ENCODE data around the gene STK38.

The STK38 gene

DNA sequence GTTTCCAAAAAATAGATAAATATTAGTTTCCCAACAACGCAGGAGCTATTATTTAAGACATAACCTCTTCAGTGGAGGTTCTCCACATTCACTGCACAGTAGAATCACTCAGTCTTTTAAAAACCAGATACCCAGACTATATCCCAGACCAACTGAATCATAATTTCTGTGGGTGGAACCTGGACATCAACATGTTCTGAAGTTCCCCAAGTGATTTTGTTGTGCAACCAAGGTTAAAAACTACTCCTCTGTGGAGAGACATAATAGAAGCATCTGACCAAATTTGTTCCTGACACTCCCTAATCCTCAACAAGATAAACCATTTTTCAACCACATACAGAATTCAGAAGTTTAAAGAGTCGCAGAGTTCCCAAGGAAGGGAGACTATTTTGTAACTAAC, 42.3 kb downstream of the STK38 start:
- Histone ChIP-seq H3K4me3 (ENCODE audit: extremely low read depth, insufficient read depth, low read length, poor library complexity, severe bottlenecking) (no peak overlapping the region), H3K27ac (ENCODE audit: low read depth, low read length, severe bottlenecking) (no peak overlapping the region)
- 90 to 100% methylated on average over 1 of the region's 2 CpGs for WGBS, 2 experiments (ENCODE audit: insufficient coverage in 2 of 2)

DNA sequence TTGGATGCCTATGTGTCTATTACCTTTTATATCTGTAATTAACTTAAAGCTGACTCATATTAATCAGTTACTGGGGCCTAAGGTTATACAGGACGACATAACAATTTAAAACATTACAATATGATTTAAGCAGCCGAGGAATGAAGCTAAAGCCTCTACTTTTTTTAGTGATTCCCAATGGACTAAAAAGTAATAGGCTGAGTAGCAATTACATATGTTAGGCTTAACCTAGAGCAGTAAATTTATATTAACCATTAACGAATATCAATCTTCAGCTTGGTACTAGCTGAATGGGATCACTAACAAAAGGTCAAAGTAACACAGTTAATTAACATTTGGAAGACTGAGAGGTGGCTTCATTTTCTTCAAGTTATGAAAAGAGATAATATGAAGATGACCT, 43.1 kb downstream of the STK38 start:
- Histone ChIP-seq H3K4me1 (ENCODE audit: control insufficient read depth, insufficient read depth, low read length, poor library complexity, severe bottlenecking) (no peaks in the 10 kb centered on the region), H3K4me3 (ENCODE audit: extremely low read depth, insufficient read depth, low read length, poor library complexity, severe bottlenecking) (no peak overlapping the region), H3K27ac (ENCODE audit: low read depth, low read length, severe bottlenecking) (no peak overlapping the region), H3K36me3 (ENCODE audit: control insufficient read depth, insufficient read depth, low read length) (peaks cover 70% of the 10 kb centered on the region), H3K9me3 (ENCODE audit: control insufficient read depth, low read length) (no peaks in the 10 kb centered on the region)
- WGBS, 2 experiments (ENCODE audit: insufficient coverage in 2 of 2), result no CpG with 5 or more reads among the region's 3 CpGs

More for the DNA sequence above, 42.3 kb downstream of the STK38 start:
- H3K4me1 ChIP-seq (ENCODE audit: control insufficient read depth, insufficient read depth, low read length, poor library complexity, severe bottlenecking), result no peaks in the 10 kb centered on the region
- H3K36me3 ChIP-seq (ENCODE audit: control insufficient read depth, insufficient read depth, low read length), result peaks cover 70% of the 10 kb centered on the region
- no peaks in the 10 kb centered on the region for H3K9me3 ChIP-seq (ENCODE audit: control insufficient read depth, low read length)

DNA sequence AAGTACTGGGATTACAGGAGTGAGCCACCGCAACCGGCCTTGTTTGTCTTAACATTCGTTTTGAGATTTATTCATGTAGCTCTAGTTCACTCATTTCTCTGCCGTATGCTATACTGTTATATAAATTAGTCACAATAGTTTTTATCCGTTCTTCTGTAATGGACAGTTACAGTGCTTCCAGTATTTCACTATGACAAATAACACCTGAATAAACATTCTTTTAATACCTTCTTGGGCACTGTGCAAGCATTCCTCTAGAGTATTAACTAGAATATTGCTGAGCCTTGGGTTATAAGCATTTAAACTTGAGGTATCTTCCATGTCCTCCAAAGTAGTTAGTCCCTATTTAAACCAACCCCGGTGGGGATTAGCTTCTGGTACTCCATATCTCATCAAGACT, 45.6 kb downstream of the STK38 start:
- Histone ChIP-seq H3K27ac (ENCODE audit: low read depth, low read length, severe bottlenecking) (no peak overlapping the region), H3K9me3 (ENCODE audit: control insufficient read depth, low read length) (no peaks in the 10 kb centered on the region), H3K4me1 (ENCODE audit: control insufficient read depth, insufficient read depth, low read length, poor library complexity, severe bottlenecking) (no peaks in the 10 kb centered on the region), H3K4me3 (ENCODE audit: extremely low read depth, insufficient read depth, low read length, poor library complexity, severe bottlenecking) (no peak overlapping the region), H3K36me3 (ENCODE audit: control insufficient read depth, insufficient read depth, low read length) (peaks cover 79% of the 10 kb centered on the region)
- WGBS, 2 experiments (ENCODE audit: insufficient coverage in 2 of 2), result 100% methylated on average over 1 to 2 of the region's 6 CpGs

DNA sequence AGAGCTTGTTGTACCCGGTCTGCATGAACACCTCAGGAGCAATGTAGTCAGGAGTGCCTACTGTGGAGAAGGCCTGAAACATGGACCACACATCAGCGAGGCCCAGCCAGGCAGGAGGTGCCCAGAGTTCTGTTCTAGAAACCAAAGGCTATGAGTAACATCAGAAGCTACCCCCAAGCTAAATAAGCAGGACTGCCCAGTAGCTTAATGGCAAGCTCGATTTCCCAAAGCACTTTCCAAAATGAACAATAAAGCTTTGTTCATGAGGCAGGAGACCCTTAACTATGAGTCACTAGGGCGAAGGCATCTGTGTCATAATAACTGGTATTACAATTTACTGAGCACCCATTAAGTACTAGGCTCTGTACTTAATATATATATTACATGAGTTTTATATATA, 47.4 kb downstream of the STK38 start:
- WGBS, 2 experiments (ENCODE audit: insufficient coverage in 2 of 2), result 93 to 96% methylated on average over 3 of the region's 4 CpGs
- no peaks in the 10 kb centered on the region for H3K9me3 ChIP-seq (ENCODE audit: control insufficient read depth, low read length)
- H3K27ac ChIP-seq (ENCODE audit: low read depth, low read length, severe bottlenecking), result no peak overlapping the region
- peaks cover 79% of the 10 kb centered on the region for H3K36me3 ChIP-seq (ENCODE audit: control insufficient read depth, insufficient read depth, low read length)
- no peak overlapping the region for H3K4me3 ChIP-seq (ENCODE audit: extremely low read depth, insufficient read depth, low read length, poor library complexity, severe bottlenecking)
- no peaks in the 10 kb centered on the region for H3K4me1 ChIP-seq (ENCODE audit: control insufficient read depth, insufficient read depth, low read length, poor library complexity, severe bottlenecking)

DNA sequence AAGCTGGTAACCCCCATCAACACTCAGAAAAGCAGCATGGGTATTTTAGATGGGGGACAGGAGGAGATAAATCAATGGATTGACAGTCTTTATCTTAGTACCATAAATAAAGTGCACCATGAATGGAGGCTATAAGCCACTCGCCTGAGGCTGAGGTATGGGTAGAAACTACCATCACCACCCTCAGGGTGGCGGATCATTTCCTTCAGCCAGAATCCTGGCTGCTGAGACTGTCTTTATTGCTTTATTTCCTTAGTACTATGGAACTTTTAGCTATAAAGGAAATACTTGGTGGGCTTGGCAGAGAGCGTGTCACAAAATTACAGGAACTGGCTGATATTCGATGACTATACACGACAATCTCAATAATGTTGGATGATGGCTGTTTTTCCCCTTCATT, 52.2 kb downstream of the STK38 start:
- Histone ChIP-seq H3K36me3 (ENCODE audit: control insufficient read depth, insufficient read depth, low read length) (peaks cover 93% of the 10 kb centered on the region), H3K27ac (ENCODE audit: low read depth, low read length, severe bottlenecking) (no peak overlapping the region), H3K4me1 (ENCODE audit: control insufficient read depth, insufficient read depth, low read length, poor library complexity, severe bottlenecking) (no peaks in the 10 kb centered on the region), H3K9me3 (ENCODE audit: control insufficient read depth, low read length) (no peaks in the 10 kb centered on the region), H3K4me3 (ENCODE audit: extremely low read depth, insufficient read depth, low read length, poor library complexity, severe bottlenecking) (no peak overlapping the region)
- 100% methylated on average over 3 of the region's 5 CpGs for WGBS, 2 experiments (ENCODE audit: insufficient coverage in 2 of 2)

DNA sequence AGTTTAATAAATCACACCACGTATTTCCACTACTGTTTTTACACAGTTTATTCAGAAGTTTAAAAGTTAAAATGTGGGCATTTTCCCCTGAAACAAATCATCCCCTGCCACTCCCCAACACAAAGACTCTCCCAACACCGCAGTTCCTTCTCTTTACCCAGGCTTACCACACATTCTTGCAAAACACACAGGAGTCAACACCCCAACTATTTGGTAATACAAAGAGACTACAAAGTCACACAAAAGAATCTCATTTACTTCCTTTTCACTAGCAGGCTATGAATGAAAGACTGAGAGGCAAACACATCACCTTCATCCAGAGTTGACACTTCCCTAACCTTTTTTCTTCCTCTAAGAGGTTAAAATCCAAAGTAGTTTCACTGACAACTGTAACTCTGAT, 53.4 kb downstream of the STK38 start:
- Histone ChIP-seq H3K27ac (ENCODE audit: low read depth, low read length, severe bottlenecking) (no peak overlapping the region), H3K36me3 (ENCODE audit: control insufficient read depth, insufficient read depth, low read length) (peaks cover 92% of the 10 kb centered on the region), H3K4me3 (ENCODE audit: extremely low read depth, insufficient read depth, low read length, poor library complexity, severe bottlenecking) (no peak overlapping the region), H3K4me1 (ENCODE audit: control insufficient read depth, insufficient read depth, low read length, poor library complexity, severe bottlenecking) (no peaks in the 10 kb centered on the region), H3K9me3 (ENCODE audit: control insufficient read depth, low read length) (no peaks in the 10 kb centered on the region)
- WGBS, 2 experiments (ENCODE audit: insufficient coverage in 2 of 2), result 75% methylated on average over 1 of the region's 2 CpGs; no CpG with 5 or more reads in 1 of the 2 experiments

DNA sequence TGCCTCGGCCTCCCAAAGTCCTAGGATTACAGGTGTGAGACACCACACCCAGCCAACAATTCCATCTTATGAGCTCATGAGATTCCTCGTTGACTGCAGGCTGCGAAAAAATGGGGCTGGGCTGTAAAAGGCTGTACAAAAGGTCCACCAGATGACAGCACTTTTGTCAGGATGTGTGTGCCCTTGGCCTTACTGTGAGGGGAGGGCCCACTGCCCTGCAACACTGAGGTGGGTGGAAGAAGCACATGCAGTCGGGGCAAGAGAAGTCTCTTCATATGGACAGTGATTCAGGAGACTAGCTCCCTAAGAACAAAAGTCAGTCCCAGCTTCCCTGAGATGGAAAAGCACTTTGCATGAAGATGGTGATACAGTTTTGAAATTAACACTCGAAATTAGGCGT, 54.0 kb downstream of the STK38 start:
- Histone ChIP-seq H3K4me1 (ENCODE audit: control insufficient read depth, insufficient read depth, low read length, poor library complexity, severe bottlenecking) (no peaks in the 10 kb centered on the region), H3K4me3 (ENCODE audit: extremely low read depth, insufficient read depth, low read length, poor library complexity, severe bottlenecking) (no peak overlapping the region), H3K9me3 (ENCODE audit: control insufficient read depth, low read length) (no peaks in the 10 kb centered on the region), H3K27ac (ENCODE audit: low read depth, low read length, severe bottlenecking) (no peak overlapping the region), H3K36me3 (ENCODE audit: control insufficient read depth, insufficient read depth, low read length) (peaks cover 92% of the 10 kb centered on the region)
- WGBS, 2 experiments (ENCODE audit: insufficient coverage in 2 of 2), result 97 to 100% methylated on average over 3 to 4 of the region's 6 CpGs

DNA sequence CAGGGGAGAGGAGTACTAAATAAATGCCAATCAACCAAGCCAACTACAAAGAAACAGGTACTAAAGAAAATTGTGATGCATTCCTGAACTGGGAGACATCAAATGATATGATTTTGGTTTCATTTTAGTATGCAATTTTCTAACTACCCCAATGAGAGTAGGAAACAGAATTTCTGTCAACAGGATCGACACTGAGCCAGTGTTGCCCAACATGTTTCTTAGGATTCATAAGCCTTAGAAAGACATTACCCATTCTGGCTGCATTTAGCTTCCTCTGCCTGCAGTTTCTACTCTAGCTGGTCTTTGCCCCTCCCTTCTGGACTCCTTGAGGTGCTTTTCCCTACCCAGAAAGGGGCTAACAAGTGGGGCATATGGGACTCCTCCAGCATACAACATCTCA, 54.7 kb downstream of the STK38 start:
- H3K9me3 ChIP-seq (ENCODE audit: control insufficient read depth, low read length), result no peaks in the 10 kb centered on the region
- H3K4me1 ChIP-seq (ENCODE audit: control insufficient read depth, insufficient read depth, low read length, poor library complexity, severe bottlenecking), result peaks cover 1% of the 10 kb centered on the region
- no peak overlapping the region for H3K4me3 ChIP-seq (ENCODE audit: extremely low read depth, insufficient read depth, low read length, poor library complexity, severe bottlenecking)
- H3K27ac ChIP-seq (ENCODE audit: low read depth, low read length, severe bottlenecking), result no peak overlapping the region
- peaks cover 91% of the 10 kb centered on the region for H3K36me3 ChIP-seq (ENCODE audit: control insufficient read depth, insufficient read depth, low read length)
- WGBS, 2 experiments (ENCODE audit: insufficient coverage in 2 of 2), result 100% methylated on average over 1 of the region's 1 CpG; no CpG with 5 or more reads in 1 of the 2 experiments

DNA sequence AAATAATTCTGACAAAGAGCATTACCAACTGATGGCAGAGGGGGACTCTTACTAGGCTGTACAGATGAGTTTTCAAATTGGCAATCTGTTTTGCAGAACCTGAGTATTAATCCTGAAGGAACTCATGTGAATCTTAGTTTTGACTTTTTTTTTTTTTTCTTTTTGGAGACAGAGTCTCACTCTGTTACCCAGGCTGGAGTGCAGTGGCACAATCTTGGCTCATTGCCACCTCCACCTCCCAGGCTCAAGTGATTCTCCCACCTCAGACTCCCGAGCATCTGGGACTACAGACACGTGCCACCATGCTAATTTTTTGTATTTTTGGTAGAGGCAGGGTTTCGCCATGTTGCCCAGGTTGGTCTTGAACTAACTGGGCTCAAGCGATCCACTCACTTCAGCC, 55.2 kb downstream of the STK38 start:
- Histone ChIP-seq H3K4me3 (ENCODE audit: extremely low read depth, insufficient read depth, low read length, poor library complexity, severe bottlenecking) (no peak overlapping the region), H3K36me3 (ENCODE audit: control insufficient read depth, insufficient read depth, low read length) (peaks cover 89% of the 10 kb centered on the region), H3K27ac (ENCODE audit: low read depth, low read length, severe bottlenecking) (no peak overlapping the region), H3K9me3 (ENCODE audit: control insufficient read depth, low read length) (no peaks in the 10 kb centered on the region), H3K4me1 (ENCODE audit: control insufficient read depth, insufficient read depth, low read length, poor library complexity, severe bottlenecking) (peaks cover 4% of the 10 kb centered on the region)
- WGBS, 2 experiments (ENCODE audit: insufficient coverage in 2 of 2), result 95 to 100% methylated on average over 2 to 3 of the region's 4 CpGs

DNA sequence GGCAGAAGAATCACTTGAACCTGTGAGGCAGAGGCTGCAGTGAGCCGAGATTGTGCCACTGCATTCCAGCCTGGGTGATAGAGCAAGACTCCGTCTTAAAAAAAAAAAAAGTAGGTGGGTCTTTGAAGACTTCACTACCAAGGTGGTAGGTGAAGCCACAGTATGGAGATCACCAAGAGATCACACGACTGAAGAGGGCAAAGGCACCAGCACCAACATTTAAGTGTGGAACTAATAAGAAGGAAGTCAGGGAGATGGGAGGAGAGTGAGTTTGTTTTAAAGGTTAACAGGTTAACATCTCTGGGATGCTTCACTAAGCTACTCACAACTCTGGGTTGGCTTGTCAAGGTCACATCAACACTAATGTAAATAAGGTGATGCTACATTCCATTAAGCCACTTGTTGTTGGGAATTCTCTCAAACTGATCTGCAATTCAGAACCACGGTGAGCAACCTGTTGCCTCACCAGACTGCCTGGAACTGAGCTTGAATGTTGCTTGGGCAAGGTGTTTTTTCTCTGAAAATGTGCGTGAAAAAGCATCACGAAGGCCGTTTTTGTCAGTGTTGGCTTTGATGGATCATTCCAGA, 55.8 kb downstream of the STK38 start:
- no peaks in the 10 kb centered on the region for H3K9me3 ChIP-seq (ENCODE audit: control insufficient read depth, low read length)

DNA sequence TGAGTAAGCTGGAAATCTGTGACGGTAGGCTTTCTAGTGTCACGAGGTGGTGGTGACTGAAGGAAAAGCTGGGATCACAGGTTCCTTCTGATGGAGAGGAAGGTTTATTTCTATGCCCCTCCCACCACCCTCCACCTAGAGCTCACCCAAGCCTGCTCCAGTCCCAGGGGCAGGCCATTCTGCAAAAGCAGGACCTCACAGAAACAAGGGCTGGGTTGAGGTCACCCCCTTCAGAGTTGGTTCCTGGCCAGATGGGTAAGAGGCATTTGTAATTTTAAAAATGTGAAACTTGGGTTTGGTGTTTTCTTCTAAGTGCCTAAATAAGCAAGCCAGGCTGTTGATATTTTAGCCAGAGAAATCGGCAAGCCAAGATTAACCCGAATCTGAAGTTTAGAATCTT, 57.9 kb downstream of the STK38 start:
- no peak overlapping the region for H3K27ac ChIP-seq (ENCODE audit: low read depth, low read length, severe bottlenecking)
- H3K9me3 ChIP-seq (ENCODE audit: control insufficient read depth, low read length), result no peaks in the 10 kb centered on the region
- peaks cover 89% of the 10 kb centered on the region for H3K36me3 ChIP-seq (ENCODE audit: control insufficient read depth, insufficient read depth, low read length)
- WGBS, 2 experiments (ENCODE audit: insufficient coverage in 2 of 2), result 90 to 96% methylated on average over 2 of the region's 4 CpGs
- peaks cover 4% of the 10 kb centered on the region for H3K4me1 ChIP-seq (ENCODE audit: control insufficient read depth, insufficient read depth, low read length, poor library complexity, severe bottlenecking)
- no peak overlapping the region for H3K4me3 ChIP-seq (ENCODE audit: extremely low read depth, insufficient read depth, low read length, poor library complexity, severe bottlenecking)

More for the DNA sequence above, 55.8 kb downstream of the STK38 start:
- 90 to 97% methylated on average over 4 to 7 of the region's 7 CpGs for WGBS, 2 experiments (ENCODE audit: insufficient coverage in 2 of 2)
- Histone ChIP-seq H3K27ac (ENCODE audit: low read depth, low read length, severe bottlenecking) (no peak overlapping the region), H3K36me3 (ENCODE audit: control insufficient read depth, insufficient read depth, low read length) (peaks cover 89% of the 10 kb centered on the region), H3K4me3 (ENCODE audit: extremely low read depth, insufficient read depth, low read length, poor library complexity, severe bottlenecking) (no peak overlapping the region), H3K4me1 (ENCODE audit: control insufficient read depth, insufficient read depth, low read length, poor library complexity, severe bottlenecking) (peaks cover 4% of the 10 kb centered on the region)

All from mesodermal cell (in vitro differentiated cells).